WTC11 (cell line): ENCODE measurements around the gene ZNF429. TPM values are rescaled to one million over a fixed set of nuclear protein-coding genes. Genes with fewer than 3 reads are reported as not detected.

Experiments used
- ATAC-seq: fragments of 200-7000 bp; cut with Tn5 transposase; 2 replicates; pipeline ENCODE4 v1.10.0; 2021; ENCODE audit warnings: mild to moderate bottlenecking, moderate library complexity
- CTCF ChIA-PET: fragments of 300-600 bp; sonication (Branson Sonifier 250); formaldehyde crosslinking; loops from one replicate; lab custom pipeline; 2021; ENCODE audit warnings: antibody characterized with exemption; lab: Charles Lee
- POLR2A ChIA-PET: fragments of 350-600 bp; sonication (Branson Sonifier 250); formaldehyde crosslinking; loops from one replicate; lab custom pipeline; 2021; ENCODE audit warnings: antibody characterized with exemption; lab: Charles Lee
- DNase-seq: peaks from one replicate; pipeline ENCODE4 v3.0.0; 2021; ENCODE audit warnings: low spot score
- H3K27ac Mint-ChIP-seq: 2 replicates; pipeline ENCODE4 v1.8.0; 2021; ENCODE audit warnings: mixed read lengths
- H3K27me3 Mint-ChIP-seq: 2 replicates; pipeline ENCODE4 v1.8.0; 2021; ENCODE audit warnings: low read depth, mild to moderate bottlenecking, moderate library complexity, mixed read lengths
- H3K36me3 Mint-ChIP-seq: 2 replicates; pipeline ENCODE4 v1.8.0; 2021; ENCODE audit warnings: mixed read lengths
- H3K4me1 Mint-ChIP-seq: 2 replicates; pipeline ENCODE4 v1.8.0; 2022; ENCODE audit warnings: mixed read lengths
- H3K4me3 Mint-ChIP-seq: 2 replicates; pipeline ENCODE4 v1.8.0; 2021; ENCODE audit warnings: mild to moderate bottlenecking, moderate library complexity, mixed read lengths
- H3K9me3 Mint-ChIP-seq: 2 replicates; pipeline ENCODE4 v1.8.0; 2021; ENCODE audit warnings: mixed read lengths
- ATF6 ChIP-seq: sonication (generic); formaldehyde crosslinking; IDR thresholded peaks from 2 replicates; pipeline ENCODE4 v1.8.1; 2023; ENCODE audit warnings: mild to moderate bottlenecking, missing genetic modification reagents
- CBFB ChIP-seq: sonication (generic); formaldehyde crosslinking; IDR thresholded peaks from 2 replicates; pipeline ENCODE4 v1.8.1; 2022; ENCODE audit warnings: mild to moderate bottlenecking, low read depth, missing genetic modification reagents
- CREB1 ChIP-seq: sonication (generic); formaldehyde crosslinking; IDR thresholded peaks from 2 replicates; pipeline ENCODE4 v1.8.0; 2023; ENCODE audit warnings: mild to moderate bottlenecking, missing genetic modification reagents
- E2F1 ChIP-seq: sonication (generic); formaldehyde crosslinking; IDR thresholded peaks from 2 replicates; pipeline ENCODE4 v1.8.0; 2022; ENCODE audit warnings: mild to moderate bottlenecking, missing genetic modification reagents
- EMX1 ChIP-seq: fragments of 250-450 bp; sonication (Bioruptor Pico); IDR thresholded peaks from 2 replicates; pipeline ENCODE4 v1.8.0; 2021; ENCODE audit warnings: mild to moderate bottlenecking
- ESRRA ChIP-seq: sonication (generic); formaldehyde crosslinking; IDR thresholded peaks from 2 replicates; pipeline ENCODE4 v1.8.1; 2022; ENCODE audit warnings: mild to moderate bottlenecking, missing genetic modification reagents, borderline replicate concordance
- FOXJ3 ChIP-seq: sonication (generic); formaldehyde crosslinking; IDR thresholded peaks from 2 replicates; pipeline ENCODE4 v1.9.0; 2021; ENCODE audit warnings: missing genetic modification reagents, mild to moderate bottlenecking, borderline replicate concordance
- FOXK1 ChIP-seq: sonication (generic); formaldehyde crosslinking; IDR thresholded peaks from 2 replicates; pipeline ENCODE4 v1.8.0; 2022; ENCODE audit warnings: mild to moderate bottlenecking, moderate library complexity, missing genetic modification reagents
- FOXP1 ChIP-seq: sonication (generic); formaldehyde crosslinking; IDR thresholded peaks from 2 replicates; pipeline ENCODE4 v1.8.0; 2022; ENCODE audit warnings: missing genetic modification reagents, mild to moderate bottlenecking, moderate library complexity, borderline replicate concordance
- FOXP4 ChIP-seq: sonication (generic); formaldehyde crosslinking; IDR thresholded peaks from 2 replicates; pipeline ENCODE4 v1.8.0; 2022; ENCODE audit warnings: mild to moderate bottlenecking, missing genetic modification reagents
- GTF2I ChIP-seq: fragments of 250-450 bp; sonication (Bioruptor Pico); conservative IDR thresholded peaks from 2 replicates; pipeline ENCODE4 v1.4.0; 2021; ENCODE audit warnings: mild to moderate bottlenecking
- MYBL2 ChIP-seq: sonication (generic); formaldehyde crosslinking; IDR thresholded peaks from 2 replicates; pipeline ENCODE4 v1.8.1; 2023; ENCODE audit warnings: mild to moderate bottlenecking, moderate library complexity, missing genetic modification reagents
- NFATC4 ChIP-seq: fragments of 250-450 bp; sonication (Bioruptor Pico); IDR thresholded peaks from 2 replicates; pipeline ENCODE4 v1.9.0; 2021; ENCODE audit warnings: mild to moderate bottlenecking
- NFYB ChIP-seq: sonication (generic); formaldehyde crosslinking; conservative IDR thresholded peaks from 2 replicates; pipeline ENCODE4 v1.8.0; 2022; ENCODE audit warnings: low read depth, missing genetic modification reagents
- OVOL2 ChIP-seq: fragments of 250-450 bp; sonication (Bioruptor Pico); IDR thresholded peaks from 2 replicates; pipeline ENCODE4 v1.9.0; 2021; ENCODE audit warnings: mild to moderate bottlenecking, borderline replicate concordance
- PREB ChIP-seq: sonication (generic); formaldehyde crosslinking; IDR thresholded peaks from 2 replicates; pipeline ENCODE4 v1.8.1; 2022; ENCODE audit warnings: mild to moderate bottlenecking, missing genetic modification reagents, moderate library complexity, borderline replicate concordance
- SP1 ChIP-seq: sonication (generic); formaldehyde crosslinking; conservative IDR thresholded peaks from 2 replicates; pipeline ENCODE4 v1.8.1; 2022; ENCODE audit warnings: missing genetic modification reagents
- TEAD1 ChIP-seq: sonication (generic); formaldehyde crosslinking; IDR thresholded peaks from 2 replicates; pipeline ENCODE4 v1.8.0; 2022; ENCODE audit warnings: mild to moderate bottlenecking, missing genetic modification reagents
- USF1 ChIP-seq: sonication (generic); formaldehyde crosslinking; IDR thresholded peaks from 2 replicates; pipeline ENCODE4 v1.8.0; 2022; ENCODE audit warnings: mild to moderate bottlenecking, missing genetic modification reagents
- ZBTB21 ChIP-seq: sonication (generic); formaldehyde crosslinking; IDR thresholded peaks from 2 replicates; pipeline ENCODE4 v1.8.1; 2023; ENCODE audit warnings: mild to moderate bottlenecking, missing genetic modification reagents, borderline replicate concordance
- ZNF219 ChIP-seq: sonication (generic); formaldehyde crosslinking; IDR thresholded peaks from 2 replicates; pipeline ENCODE4 v1.8.0; 2023; ENCODE audit warnings: missing genetic modification reagents, mild to moderate bottlenecking, borderline replicate concordance
- ZNF281 ChIP-seq: sonication (generic); formaldehyde crosslinking; IDR thresholded peaks from 2 replicates; pipeline ENCODE4 v1.8.0; 2023; ENCODE audit warnings: mild to moderate bottlenecking, missing genetic modification reagents
- ZNF423 ChIP-seq: fragments of 250-450 bp; sonication (Bioruptor Pico); IDR thresholded peaks from 2 replicates; pipeline ENCODE4 v2.1.2; 2022; ENCODE audit warnings: mild to moderate bottlenecking, moderate library complexity
- ZNF671 ChIP-seq: fragments of 250-450 bp; sonication (Bioruptor Pico); IDR thresholded peaks from 2 replicates; pipeline ENCODE4 v1.8.0; 2021; ENCODE audit warnings: mild to moderate bottlenecking
- ZSCAN18 ChIP-seq: fragments of 250-450 bp; sonication (Bioruptor Pico); IDR thresholded peaks from 2 replicates; pipeline ENCODE4 v2.1.2; 2022; ENCODE audit warnings: mild to moderate bottlenecking, moderate library complexity
- total RNA-seq: library from RNA; stranded (reverse); gene quantifications from 3 replicates; pipeline ENCODE4 v1.2.3, GENCODE V29; 2021

ZNF429 gene
- total RNA-seq, 1 experiment from 2014 or later, result 9.2 TPM

- ChIA-PET POLR2A (no interaction called here), CTCF (no interaction called here)
- peaks cover 66% of the 10 kb centered on the region for H3K36me3 Mint-ChIP-seq
- no peak for ATAC-seq
- DNase-seq, result no peak
- no peak overlapping the region for H3K27ac Mint-ChIP-seq
- H3K27me3 Mint-ChIP-seq, result peaks cover 24% of the 10 kb centered on the region
- H3K4me1 Mint-ChIP-seq, result no peaks in the 10 kb centered on the region
- H3K9me3 Mint-ChIP-seq, result peaks cover 78% of the 10 kb centered on the region
- TF ChIP-seq ZNF671 (CRISPR knock-in tag) (no peak), FOXJ3 (CRISPR knock-in tag) (no peak), TEAD1 (no peak), SP1 (CRISPR knock-in tag) (no peak), FOXK1 (CRISPR knock-in tag) (no peak), NFATC4 (CRISPR knock-in tag) (no peak), FOXP4 (no peak), CREB1 (CRISPR knock-in tag) (no peak), CBFB (CRISPR knock-in tag) (no peak), USF1 (CRISPR knock-in tag) (no peak), ZBTB21 (CRISPR knock-in tag) (no peak), PREB (CRISPR knock-in tag) (no peak), FOXP1 (no peak), ZSCAN18 (CRISPR knock-in tag) (no peak), MYBL2 (CRISPR knock-in tag) (no peak), NFYB (CRISPR knock-in tag) (no peak), ESRRA (CRISPR knock-in tag) (no peak)
- H3K4me3 Mint-ChIP-seq, result no peak overlapping the region
Observed at GRCh38 chr19:21569494-21569865, 64.1 kb downstream of the ZNF429 start.

GRCh38 chr19:21571316-21571715, 65.9 kb downstream of the ZNF429 start:
- no peak for DNase-seq
- peaks cover 63% of the 10 kb centered on the region for H3K36me3 Mint-ChIP-seq
- H3K27ac Mint-ChIP-seq, result no peak overlapping the region
- ChIA-PET CTCF (no interaction called here), POLR2A (no interaction called here)
- ATAC-seq, result no peak
- H3K4me3 Mint-ChIP-seq, result no peak overlapping the region
- peaks cover 83% of the 10 kb centered on the region for H3K9me3 Mint-ChIP-seq
- peaks cover 24% of the 10 kb centered on the region for H3K27me3 Mint-ChIP-seq
- H3K4me1 Mint-ChIP-seq, result no peaks in the 10 kb centered on the region
- TF ChIP-seq GTF2I (no peak), FOXK1 (CRISPR knock-in tag) (no peak), OVOL2 (CRISPR knock-in tag) (no peak), EMX1 (CRISPR knock-in tag) (no peak), ZNF219 (no peak), SP1 (CRISPR knock-in tag) (no peak), ATF6 (CRISPR knock-in tag) (no peak), ZNF423 (no peak), ZNF281 (no peak), E2F1 (CRISPR knock-in tag) (no peak)
